ENCODE results near the gene KLF6. TPM values are rescaled to one million over a fixed set of nuclear protein-coding genes. Genes with fewer than 3 reads are reported as not detected.

Gene KLF6
- total and polyA plus RNA-seq, 2 experiments from 2014 or later: 187 to 602 TPM

- Histone ChIP-seq H3K27me3 (no peaks in the 10 kb centered on the region), H2AFZ (no peak overlapping the region), H4K20me1 (ENCODE audit: insufficient read depth, poor library complexity, severe bottlenecking) (no peaks in the 10 kb centered on the region), H3K36me3 (replicated peaks; ENCODE audit: insufficient read depth, low read depth) (no peaks in the 10 kb centered on the region), H3K9me2 (replicated peaks; ENCODE audit: insufficient read depth) (no peaks in the 10 kb centered on the region), H3K79me2 (no peaks in the 10 kb centered on the region), H3K9me3 (ENCODE audit: low read depth) (no peaks in the 10 kb centered on the region), H3K4me2 (no peak overlapping the region), H3K4me3 (no peak overlapping the region), H3K27ac (no peak overlapping the region), H3K4me1 (ENCODE audit: insufficient read depth) (peaks cover 22% of the 10 kb centered on the region)
- DNase-seq (ENCODE audit: low spot score): no peak
- no peak for TF ChIP-seq EZH2phosphoT487 (IDR thresholded peaks at IDR 0.05; ENCODE audit: low read depth, severe bottlenecking, unreplicated experiment)
- no peak for TF ChIP-seq CTCF (IDR thresholded peaks at IDR 0.05; ENCODE audit: poor library complexity)
- TF ChIP-seq EZH2 (IDR thresholded peaks at IDR 0.05; ENCODE audit: borderline replicate concordance): no peak
- 52% methylated on average over 7 of the region's 7 CpGs for WGBS (ENCODE audit: low lambda C conversion rate, missing lambda C conversion rate)
Measured at GRCh38 chr10:3748484-3748883, 36.5 kb downstream of the KLF6 start.

- H3K79me2 ChIP-seq: no peaks in the 10 kb centered on the region
- no peaks in the 10 kb centered on the region for H3K9me3 ChIP-seq (ENCODE audit: low read depth)
- no peak for DNase-seq (ENCODE audit: low spot score)
- WGBS (ENCODE audit: low lambda C conversion rate, missing lambda C conversion rate): 39% methylated on average over 6 of the region's 6 CpGs
- no peaks in the 10 kb centered on the region for H3K9me2 ChIP-seq (replicated peaks; ENCODE audit: insufficient read depth)
- no peaks in the 10 kb centered on the region for H3K27me3 ChIP-seq
- no peak overlapping the region for H3K4me3 ChIP-seq
- H3K4me2 ChIP-seq: no peak overlapping the region
- H3K36me3 ChIP-seq (replicated peaks; ENCODE audit: insufficient read depth, low read depth): no peaks in the 10 kb centered on the region
- peak overlapping the region; percentile 24 for H3K27ac ChIP-seq
- H3K4me1 ChIP-seq (ENCODE audit: insufficient read depth): peaks cover 22% of the 10 kb centered on the region
- no peak overlapping the region for H2AFZ ChIP-seq
- no peak for TF ChIP-seq EZH2 (IDR thresholded peaks at IDR 0.05; ENCODE audit: borderline replicate concordance)
- no peak for TF ChIP-seq EZH2phosphoT487 (IDR thresholded peaks at IDR 0.05; ENCODE audit: low read depth, severe bottlenecking, unreplicated experiment)
- no peak for TF ChIP-seq CTCF (IDR thresholded peaks at IDR 0.05; ENCODE audit: poor library complexity)
- H4K20me1 ChIP-seq (ENCODE audit: insufficient read depth, poor library complexity, severe bottlenecking): no peaks in the 10 kb centered on the region
Measured at GRCh38 chr10:3747984-3748383, 37.0 kb downstream of the KLF6 start.

- H3K9me2 ChIP-seq (replicated peaks; ENCODE audit: insufficient read depth): no peaks in the 10 kb centered on the region
- H3K27ac ChIP-seq: peak overlapping the region; percentile 24
- H2AFZ ChIP-seq: no peak overlapping the region
- no peak for DNase-seq (ENCODE audit: low spot score)
- H4K20me1 ChIP-seq (ENCODE audit: insufficient read depth, poor library complexity, severe bottlenecking): no peaks in the 10 kb centered on the region
- TF ChIP-seq EZH2phosphoT487 (IDR thresholded peaks at IDR 0.05; ENCODE audit: low read depth, severe bottlenecking, unreplicated experiment): no peak
- TF ChIP-seq CTCF (IDR thresholded peaks at IDR 0.05; ENCODE audit: poor library complexity): no peak
- TF ChIP-seq EZH2 (IDR thresholded peaks at IDR 0.05; ENCODE audit: borderline replicate concordance): no peak
- no peaks in the 10 kb centered on the region for H3K36me3 ChIP-seq (replicated peaks; ENCODE audit: insufficient read depth, low read depth)
- WGBS (ENCODE audit: low lambda C conversion rate, missing lambda C conversion rate): 87% methylated on average over 27 of the region's 27 CpGs
- no peak overlapping the region for H3K4me3 ChIP-seq
- no peaks in the 10 kb centered on the region for H3K27me3 ChIP-seq
- H3K9me3 ChIP-seq (ENCODE audit: low read depth): no peaks in the 10 kb centered on the region
- H3K79me2 ChIP-seq: no peaks in the 10 kb centered on the region
- H3K4me2 ChIP-seq: no peak overlapping the region
- H3K4me1 ChIP-seq (ENCODE audit: insufficient read depth): peaks cover 22% of the 10 kb centered on the region
Measured at GRCh38 chr10:3747248-3747960, 37.6 kb downstream of the KLF6 start.
